Sigmoid colon (tissue), 7 donors: ENCODE results near the gene GLIS2. TPM values are rescaled to one million over a fixed set of nuclear protein-coding genes. Genes with fewer than 3 reads are reported as not detected.
"Not testable (repeated sequence)": the region's sequence is repeated elsewhere in the genome, so short reads cannot be mapped to it uniquely, and the experiment has no call there.

Experiments
- DNase-seq: peaks from one replicate; pipeline ENCODE4 v3.0.0-alpha.2; 2019
- H3K27ac ChIP-seq, 4 donors: fragments of 200-600 bp; sonication (generic); one replicate each; pipeline ENCODE4 v1.5.1; 2016 to 2019; ENCODE audit warnings: mild to moderate bottlenecking in 1 of 4
- H3K27me3 ChIP-seq, 3 donors: fragments of 200-600 bp; sonication (generic); one replicate each; pipeline ENCODE4 v1.5.1; 2019; ENCODE audit warnings: mild to moderate bottlenecking in 1 of 3
- H3K36me3 ChIP-seq, 4 donors: fragments of 200-600 bp; sonication (generic); one replicate each; pipeline ENCODE4 v1.5.1; 2016 to 2019
- H3K4me1 ChIP-seq, 4 donors: fragments of 200-600 bp; sonication (generic); one replicate each; pipeline ENCODE4 v1.5.1; 2017 to 2019
- H3K4me3 ChIP-seq, 4 donors: fragments of 200-600 bp; sonication (generic); one replicate each; pipeline ENCODE4 v1.5.1; 2017 to 2019; ENCODE audit warnings: mild to moderate bottlenecking in 2 of 4, moderate library complexity in 1 of 4
- H3K9me3 ChIP-seq, 4 donors: fragments of 200-600 bp in 3 of 4; sonication (generic) in 3 of 4; one replicate each; pipeline versions ENCODE4 v1.5.1 to v1.6.1; 2013 to 2019
- EP300 ChIP-seq, 4 donors: sonication (generic); formaldehyde crosslinking; IDR thresholded peaks; one replicate each; pipeline ENCODE4 v1.6.1; 2017; ENCODE audit warnings: antibody characterized with exemption in 4 of 4
- POLR2A ChIP-seq, 2 donors: fragments of 450-650 bp; IDR thresholded peaks; one replicate each; pipeline ENCODE4 v1.6.1; 2016; ENCODE audit warnings: antibody characterized with exemption in 2 of 2, mild to moderate bottlenecking in 2 of 2, moderate library complexity in 2 of 2
- POLR2AphosphoS5 ChIP-seq, 4 donors: sonication (generic); formaldehyde crosslinking; IDR thresholded peaks; one replicate each; pipeline ENCODE4 v1.6.1; 2017; ENCODE audit warnings: antibody characterized with exemption in 4 of 4
- WGBS, 2 donors: extraction: QIAGEN DNeasy Blood & Tissue Kit; methylation state at CpG; one replicate each; pipeline ENCODE4 v1.1.7; 2013; 5-methylcytosine and 5-hydroxymethylcytosine counted together
- intact Hi-C: fragments of 100-400 bp; cut with DNase I; formaldehyde crosslinking; loops from one replicate; pipeline ENCODE4 v1.15.1; 2023
- polyA plus RNA-seq, 3 donors: library from polyadenylated mRNA; stranded (reverse); fragments of 200-250 nt; gene quantifications; one replicate each; pipeline ENCODE4 v1.2.3, GENCODE V29; 2013
- total RNA-seq, 4 donors: library from RNA; depleted of rRNA; stranded (reverse); fragments of >200 nt; gene quantifications; one replicate each; pipeline ENCODE4 v1.1.0, GENCODE V29; 2016
- TF ChIP-seq, protein P1 (sequence below), 4 experiments: fragments of 450-650 bp in 3 of 4; fragments of 200-600 bp in 1 of 4; IDR thresholded peaks; one replicate each; pipeline ENCODE4 v1.5.1; 2016 to 2019; ENCODE audit warnings: antibody characterized with exemption in 4 of 4, mild to moderate bottlenecking in 3 of 4, moderate library complexity in 2 of 4
- donor health status: healthy with polysubstance abuse.
- donor health status: Bipolar disorder and iron deficiency.
- donor health status: healthy.

GLIS2 gene
- total and polyA plus RNA-seq, 7 donors = 0.69 to 11.9 (median 5.4) TPM

DNA sequence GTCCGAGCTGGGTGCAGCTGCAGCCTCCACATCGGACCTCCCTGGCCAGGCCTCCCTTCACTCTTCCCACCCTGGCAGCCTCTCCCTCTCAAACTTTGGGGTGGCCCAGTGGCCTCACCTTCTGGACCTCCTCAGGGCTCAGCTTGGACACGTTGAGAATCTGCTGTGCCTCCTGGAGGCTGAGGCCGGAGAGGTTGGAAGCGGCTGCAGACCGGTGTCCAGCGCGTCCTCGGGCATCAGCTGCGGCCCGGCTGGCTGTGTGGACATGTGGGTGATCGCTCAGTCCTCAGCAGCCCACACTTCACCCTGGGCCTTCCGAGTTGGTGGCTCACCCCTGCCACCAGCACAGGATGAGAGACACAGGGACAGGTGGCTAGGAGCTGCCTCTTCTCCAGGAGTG, 25.4 kb downstream of the GLIS2 start:
- no peak for TF ChIP-seq EP300 (IDR thresholded peaks at IDR 0.05)
- TF ChIP-seq, protein P1, sequence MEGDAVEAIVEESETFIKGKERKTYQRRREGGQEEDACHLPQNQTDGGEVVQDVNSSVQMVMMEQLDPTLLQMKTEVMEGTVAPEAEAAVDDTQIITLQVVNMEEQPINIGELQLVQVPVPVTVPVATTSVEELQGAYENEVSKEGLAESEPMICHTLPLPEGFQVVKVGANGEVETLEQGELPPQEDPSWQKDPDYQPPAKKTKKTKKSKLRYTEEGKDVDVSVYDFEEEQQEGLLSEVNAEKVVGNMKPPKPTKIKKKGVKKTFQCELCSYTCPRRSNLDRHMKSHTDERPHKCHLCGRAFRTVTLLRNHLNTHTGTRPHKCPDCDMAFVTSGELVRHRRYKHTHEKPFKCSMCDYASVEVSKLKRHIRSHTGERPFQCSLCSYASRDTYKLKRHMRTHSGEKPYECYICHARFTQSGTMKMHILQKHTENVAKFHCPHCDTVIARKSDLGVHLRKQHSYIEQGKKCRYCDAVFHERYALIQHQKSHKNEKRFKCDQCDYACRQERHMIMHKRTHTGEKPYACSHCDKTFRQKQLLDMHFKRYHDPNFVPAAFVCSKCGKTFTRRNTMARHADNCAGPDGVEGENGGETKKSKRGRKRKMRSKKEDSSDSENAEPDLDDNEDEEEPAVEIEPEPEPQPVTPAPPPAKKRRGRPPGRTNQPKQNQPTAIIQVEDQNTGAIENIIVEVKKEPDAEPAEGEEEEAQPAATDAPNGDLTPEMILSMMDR (IDR thresholded peaks at IDR 0.05) = no peak
- no peak for TF ChIP-seq POLR2A (IDR thresholded peaks at IDR 0.05)
- no peak for TF ChIP-seq POLR2AphosphoS5 (IDR thresholded peaks at IDR 0.05)
- peaks cover 0 to 40% (median 14%) of the 10 kb centered on the region in 4 donors for H3K36me3 ChIP-seq
- DNase-seq = no peak
- H3K27me3 ChIP-seq = no peaks in the 10 kb centered on the region
- H3K4me3 ChIP-seq = no peak overlapping the region
- H3K9me3 ChIP-seq = no peaks in the 10 kb centered on the region
- no peak overlapping the region for H3K27ac ChIP-seq
- intact Hi-C loops = no loop called here
- 94 to 96% methylated on average over 13 of the region's 13 CpGs for WGBS, 2 donors
- H3K4me1 ChIP-seq = peaks cover 0 to 26% (median 17%) of the 10 kb centered on the region in 4 donors

DNA sequence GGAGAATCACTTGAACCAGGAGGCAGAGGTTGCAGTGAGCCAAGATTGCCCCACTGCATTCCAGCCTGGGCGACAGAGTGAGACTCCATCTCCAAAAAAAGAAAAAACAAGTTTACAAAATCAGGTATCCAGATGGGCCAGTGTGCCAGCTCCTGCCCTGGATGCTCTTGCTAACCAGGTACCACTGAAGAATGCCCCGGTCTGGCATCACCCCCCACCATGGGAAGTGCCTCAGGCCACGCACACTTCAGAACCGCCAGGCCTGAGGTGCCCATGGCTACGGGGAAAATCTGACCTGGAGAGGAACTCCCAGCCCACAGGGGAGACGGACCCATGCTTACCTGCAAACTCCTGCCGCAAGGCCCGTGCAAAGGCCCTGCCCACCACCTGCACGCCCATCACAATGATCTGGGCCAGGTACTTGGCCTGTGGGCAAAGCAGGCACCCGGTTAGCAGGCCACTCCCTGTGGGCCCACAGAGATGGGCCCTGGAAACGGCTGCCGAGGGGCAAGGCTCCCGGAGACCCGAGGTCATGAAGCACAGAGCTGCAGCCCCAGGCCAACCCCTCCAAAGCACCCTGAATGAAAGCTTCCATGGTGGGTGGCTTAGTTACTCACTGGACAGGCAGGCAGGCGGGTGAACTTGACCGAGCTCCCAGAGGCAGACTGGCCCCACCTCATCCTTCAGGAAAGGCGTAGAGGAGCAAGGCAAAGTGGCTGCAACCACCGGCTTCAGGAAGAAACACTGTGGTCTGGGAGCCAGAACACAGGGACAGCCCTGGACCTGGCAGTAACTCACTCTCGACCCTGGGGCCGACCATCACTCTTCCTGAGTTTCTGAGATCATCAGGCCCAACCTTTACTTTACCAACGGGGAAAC, 27.2 kb downstream of the GLIS2 start:
- TF ChIP-seq POLR2AphosphoS5 (IDR thresholded peaks at IDR 0.05) (no peak), POLR2A (IDR thresholded peaks at IDR 0.05) (no peak), EP300 (IDR thresholded peaks at IDR 0.05) (no peak)
- TF ChIP-seq, protein P1 (IDR thresholded peaks at IDR 0.05) = no peak
- WGBS, 2 donors = 92 to 93% methylated on average over 21 of the region's 21 CpGs
- H3K27me3 ChIP-seq = no peaks in the 10 kb centered on the region

DNA sequence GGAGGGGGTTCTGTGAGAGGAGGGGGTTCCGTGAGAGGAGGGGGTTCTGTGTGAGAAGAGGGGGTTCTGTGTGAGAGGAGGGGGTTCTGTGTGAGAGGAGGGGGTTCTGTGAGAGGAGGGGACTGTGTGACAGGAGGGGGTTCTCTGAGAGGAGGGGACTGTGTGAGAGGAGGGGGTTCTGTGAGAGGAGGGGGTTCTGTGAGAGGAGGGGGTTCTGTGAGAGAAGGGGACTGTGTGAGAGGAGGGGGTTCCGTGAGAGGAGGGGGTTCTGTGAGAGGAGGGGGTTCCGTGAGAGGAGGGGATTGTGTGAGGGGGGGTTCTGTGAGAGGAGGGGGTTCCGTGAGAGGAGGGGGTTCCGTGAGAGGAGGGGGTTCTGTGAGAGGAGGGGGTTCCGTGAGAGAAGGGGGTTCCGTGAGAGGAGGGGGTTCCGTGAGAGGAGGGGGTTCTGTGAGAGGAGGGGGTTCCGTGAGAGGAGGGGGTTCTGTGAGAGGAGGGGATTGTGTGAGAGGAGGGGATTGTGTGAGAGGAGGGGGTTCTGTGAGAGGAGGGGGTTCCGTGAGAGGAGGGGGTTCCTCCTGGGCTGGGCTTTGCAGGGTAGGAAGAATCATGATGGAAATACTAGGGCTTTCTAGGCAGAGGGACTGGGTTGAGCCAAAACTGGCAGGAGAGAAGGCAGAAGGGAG, 28.6 kb downstream of the GLIS2 start:
- Histone ChIP-seq H3K4me1 (peaks cover 0 to 34% (median 18%) of the 10 kb centered on the region in 4 donors), H3K27ac (peak overlapping the region in 1 of 4 donors; percentile 34)

More for the DNA sequence above, 27.2 kb downstream of the GLIS2 start:
- peaks cover 0 to 32% (median 18%) of the 10 kb centered on the region in 4 donors for H3K4me1 ChIP-seq
- no peaks in the 10 kb centered on the region for H3K9me3 ChIP-seq
- H3K4me3 ChIP-seq = no peak overlapping the region
- DNase-seq = peak; percentile 64
- intact Hi-C loops = no loop called here
- no peak overlapping the region for H3K27ac ChIP-seq
- H3K36me3 ChIP-seq = peaks cover 0 to 25% (median 3%) of the 10 kb centered on the region in 4 donors

DNA sequence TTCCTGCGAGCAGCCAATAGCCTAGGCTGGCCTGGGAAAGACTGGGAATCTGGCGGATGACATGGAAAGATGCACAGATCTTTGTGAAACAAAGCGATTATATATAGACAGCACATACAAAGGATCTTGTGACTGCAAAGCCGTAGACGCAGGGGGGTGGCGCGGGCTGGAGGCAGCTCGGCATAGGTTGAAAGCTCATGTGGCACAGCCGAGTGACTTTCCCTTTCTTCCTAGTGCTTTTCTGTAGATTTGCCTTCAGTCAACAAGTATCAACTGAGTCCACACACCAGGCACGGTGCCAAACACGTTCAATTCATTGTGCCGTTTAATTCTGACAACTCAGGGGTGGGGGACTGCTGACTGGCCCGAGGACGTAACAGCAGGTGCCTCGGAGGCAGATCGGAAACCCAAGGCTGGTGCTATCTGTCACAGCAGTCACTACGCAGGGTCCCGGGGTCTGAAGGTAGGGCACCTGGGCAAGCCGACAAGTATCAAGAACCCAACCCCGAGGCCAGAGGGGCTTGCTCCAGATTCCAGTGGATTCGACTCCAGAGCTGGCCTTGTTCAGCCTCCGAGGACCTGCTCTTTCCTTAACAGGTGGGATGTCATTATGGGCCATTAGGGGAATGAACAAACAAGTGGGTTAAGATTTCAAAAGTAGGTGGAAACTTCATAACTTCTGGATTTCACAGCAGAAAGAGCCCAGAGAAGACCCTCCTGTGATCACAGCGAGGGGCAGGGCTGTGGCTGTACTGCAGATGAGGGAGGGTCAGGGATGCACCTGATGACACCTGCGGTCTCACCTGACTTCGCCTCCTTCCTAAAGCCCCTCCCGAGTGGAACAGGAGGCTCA, 29.3 kb downstream of the GLIS2 start:
- peak; percentile 65 for DNase-seq
- Histone ChIP-seq H3K4me1 (peaks cover 0 to 34% (median 18%) of the 10 kb centered on the region in 4 donors), H3K27me3 (no peaks in the 10 kb centered on the region), H3K27ac (peak overlapping the region in 1 of 4 donors; percentile 34), H3K4me3 (no peak overlapping the region), H3K36me3 (peaks cover 0 to 11% (median 3%) of the 10 kb centered on the region in 4 donors), H3K9me3 (no peaks in the 10 kb centered on the region)
- intact Hi-C loops = no loop called here
- WGBS, 2 donors = 76 to 90% methylated on average over 26 of the region's 26 CpGs
- TF ChIP-seq EP300 (IDR thresholded peaks at IDR 0.05) = no peak
- TF ChIP-seq POLR2AphosphoS5 (IDR thresholded peaks at IDR 0.05) = no peak
- TF ChIP-seq, protein P1 (IDR thresholded peaks at IDR 0.05) = no peak

More for the DNA sequence above, 28.6 kb downstream of the GLIS2 start:
- WGBS, 2 donors = 59 to 64% methylated on average over 10 of the region's 10 CpGs
- H3K36me3 ChIP-seq = peaks cover 0 to 11% (median 3%) of the 10 kb centered on the region in 4 donors
- H3K9me3 ChIP-seq, H3K4me3 ChIP-seq, intact Hi-C loops, DNase-seq, H3K27me3 ChIP-seq: not testable (repeated sequence)
